ENCODE measurements around the gene MMD.

DNA sequence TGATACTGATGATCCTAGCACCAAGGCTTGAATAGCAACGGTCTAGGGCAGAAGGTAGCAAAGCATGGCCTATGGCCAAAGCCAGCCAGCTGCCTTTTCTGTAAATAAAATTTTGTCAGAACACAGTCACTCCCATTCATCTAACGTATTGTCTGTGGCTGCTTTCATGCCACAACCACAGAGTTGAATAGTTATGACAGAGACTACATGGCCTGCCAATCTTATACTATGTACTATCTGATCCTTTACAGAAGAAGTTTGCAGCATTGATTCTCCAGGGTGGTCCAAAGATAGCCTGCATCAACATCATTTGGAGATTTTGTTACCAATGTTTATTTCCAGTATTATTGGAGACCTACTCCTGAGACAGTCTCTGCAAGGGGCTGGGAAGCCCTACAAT lies 19.9 kb upstream of the MMD start:
- no peak for TF ChIP-seq POLR2A (IDR thresholded peaks at IDR 0.05)
- TF ChIP-seq CTCF (IDR thresholded peaks at IDR 0.05), result no peak
